H9 (cell line): ENCODE results near the gene TMCC2. TPM values are rescaled to one million over a fixed set of nuclear protein-coding genes. Genes with fewer than 3 reads are reported as not detected.

ENCODE experiments used
- DNase-seq: peaks from one replicate; pipeline ENCODE4 v3.0.0-alpha.2; 2017
- H2AFZ ChIP-seq: one replicate; pipeline ENCODE4 v1.6.1; 2013; ENCODE audit warnings: mild to moderate bottlenecking, low read length, control low read depth, moderate library complexity
- H2AK5ac ChIP-seq: 2 replicates; pipeline ENCODE4 v1.6.1; 2013; ENCODE audit warnings: low read length, control low read depth, mixed read lengths; ENCODE audit not compliant: insufficient read length
- H2BK120ac ChIP-seq: one replicate; pipeline ENCODE4 v1.6.1; 2013; ENCODE audit warnings: low read depth, mild to moderate bottlenecking, low read length, control low read depth, inconsistent platforms; ENCODE audit not compliant: poor library complexity, severe bottlenecking
- H2BK12ac ChIP-seq: 2 replicates; pipeline ENCODE4 v1.6.1; 2013; ENCODE audit warnings: low read length, control low read depth, mixed read lengths, low read depth; ENCODE audit not compliant: insufficient read length
- H2BK15ac ChIP-seq: 2 replicates; pipeline ENCODE4 v1.6.1; 2013; ENCODE audit warnings: low read depth, low read length, control low read depth
- H2BK20ac ChIP-seq: one replicate; pipeline ENCODE4 v1.6.1; 2013; ENCODE audit warnings: low read depth, mild to moderate bottlenecking, low read length, control low read depth, inconsistent platforms; ENCODE audit not compliant: poor library complexity, severe bottlenecking
- H2BK5ac ChIP-seq: 2 replicates; pipeline ENCODE4 v1.6.1; 2013; ENCODE audit warnings: low read length, control low read depth, mixed read lengths; ENCODE audit not compliant: insufficient read length
- H3K14ac ChIP-seq: 2 replicates; pipeline ENCODE4 v1.6.1; 2013; ENCODE audit warnings: low read length, control low read depth; ENCODE audit not compliant: insufficient read depth
- H3K18ac ChIP-seq: 2 replicates; pipeline ENCODE4 v1.6.1; 2013; ENCODE audit warnings: low read depth, mild to moderate bottlenecking, mixed read lengths, low read length, control low read depth; ENCODE audit not compliant: insufficient read length
- H3K23ac ChIP-seq: 2 replicates; pipeline ENCODE4 v1.6.1; 2013; ENCODE audit warnings: low read length, control low read depth, mixed read lengths, low read depth; ENCODE audit not compliant: insufficient read length
- H3K23me2 ChIP-seq: 2 replicates; pipeline ENCODE4 v1.6.1; 2013; ENCODE audit warnings: low read depth, mild to moderate bottlenecking, mixed read lengths, low read length, control low read depth; ENCODE audit not compliant: insufficient read length, poor library complexity, severe bottlenecking
- H3K27ac ChIP-seq: 2 replicates; pipeline ENCODE4 v1.5.1; 2013; ENCODE audit warnings: low read length, control low read depth, mixed read lengths, low read depth; ENCODE audit not compliant: insufficient read length
- H3K27me3 ChIP-seq: 2 replicates; pipeline ENCODE4 v1.6.1; 2013; ENCODE audit warnings: low read length, control low read depth, inconsistent platforms; ENCODE audit not compliant: insufficient read depth
- H3K4ac ChIP-seq: 2 replicates; pipeline ENCODE4 v1.6.1; 2013; ENCODE audit warnings: low read depth, mild to moderate bottlenecking, control low read depth, inconsistent platforms, low read length, moderate library complexity
- H3K4me1 ChIP-seq: 2 replicates; pipeline ENCODE4 v1.6.1; 2013; ENCODE audit warnings: low read length, control low read depth, inconsistent platforms; ENCODE audit not compliant: insufficient read depth
- H3K4me2 ChIP-seq: 2 replicates; pipeline ENCODE4 v1.6.1; 2013; ENCODE audit warnings: low read length, control low read depth, mixed read lengths; ENCODE audit not compliant: insufficient read length, insufficient read depth
- H3K56ac ChIP-seq: 2 replicates; pipeline ENCODE4 v1.6.1; 2013; ENCODE audit warnings: low read depth, mild to moderate bottlenecking, mixed read lengths, low read length, control low read depth; ENCODE audit not compliant: insufficient read length
- H3K79me1 ChIP-seq: 2 replicates; pipeline ENCODE4 v1.6.1; 2013; ENCODE audit warnings: low read depth, mild to moderate bottlenecking, moderate library complexity, low read length, control low read depth, inconsistent platforms; ENCODE audit not compliant: insufficient read depth, poor library complexity, severe bottlenecking
- H3K79me2 ChIP-seq: 2 replicates; pipeline ENCODE4 v1.6.1; 2013; ENCODE audit warnings: low read length, control low read depth, inconsistent platforms; ENCODE audit not compliant: insufficient read depth
- H3K9ac ChIP-seq: 2 replicates; pipeline ENCODE4 v1.6.1; 2013; ENCODE audit warnings: low read length, control low read depth, mixed read lengths; ENCODE audit not compliant: insufficient read length; ENCODE audit errors: extremely low read depth
- H3K9me3 ChIP-seq: one replicate; pipeline ENCODE4 v1.6.1; 2013; ENCODE audit warnings: low read depth, low read length, inconsistent platforms; ENCODE audit not compliant: control insufficient read depth
- H3T11ph ChIP-seq: one replicate; pipeline ENCODE4 v1.6.1; 2013; ENCODE audit warnings: mild to moderate bottlenecking, low read length, control low read depth, inconsistent platforms
- H4K20me1 ChIP-seq: one replicate; pipeline ENCODE4 v1.6.1; 2013; ENCODE audit not compliant: control insufficient read depth, insufficient read length, insufficient read depth
- H4K5ac ChIP-seq: 2 replicates; pipeline ENCODE4 v1.6.1; 2013; ENCODE audit warnings: low read depth, mild to moderate bottlenecking, mixed read lengths, low read length, control low read depth; ENCODE audit not compliant: insufficient read length
- H4K8ac ChIP-seq: replicated peaks from 2 replicates; pipeline ENCODE4 v1.6.1; 2013; ENCODE audit warnings: low read length, control low read depth, mixed read lengths, low read depth; ENCODE audit not compliant: insufficient read length
- H4K91ac ChIP-seq: 2 replicates; pipeline ENCODE4 v1.6.1; 2013; ENCODE audit warnings: low read depth, mild to moderate bottlenecking, moderate library complexity, mixed read lengths, low read length, control low read depth; ENCODE audit not compliant: insufficient read length
- H3K27ac Mint-ChIP-seq, 3 experiments: 2 replicates in 2 of 3; 3 replicates in 1 of 3; pipeline ENCODE4 v1.8.0; 2020 to 2021; ENCODE audit warnings: mixed read lengths in 3 of 3, mild to moderate bottlenecking in 1 of 3, moderate library complexity in 1 of 3
- H3K27me3 Mint-ChIP-seq: 2 replicates; pipeline ENCODE4 v1.8.0; 2021; ENCODE audit warnings: low read depth, mild to moderate bottlenecking, moderate library complexity, mixed read lengths
- H3K36me3 Mint-ChIP-seq, 3 experiments: 2 replicates in 2 of 3; 3 replicates in 1 of 3; pipeline ENCODE4 v1.8.0; 2020 to 2021; ENCODE audit warnings: low read depth in 3 of 3, mixed read lengths in 3 of 3; ENCODE audit not compliant: insufficient read depth in 1 of 3
- H3K4me1 Mint-ChIP-seq, 2 experiments: 2 replicates each; pipeline ENCODE4 v1.8.0; 2020; ENCODE audit warnings: mixed read lengths in 2 of 2
- H3K4me3 Mint-ChIP-seq, 2 experiments: 2 replicates in 1 of 2; 3 replicates in 1 of 2; pipeline ENCODE4 v1.8.0; 2020 to 2021; ENCODE audit warnings: mild to moderate bottlenecking in 2 of 2, mixed read lengths in 2 of 2, moderate library complexity in 1 of 2
- H3K9me3 Mint-ChIP-seq, 2 experiments: 2 replicates in 1 of 2; 3 replicates in 1 of 2; pipeline ENCODE4 v1.8.0; 2020; ENCODE audit warnings: mild to moderate bottlenecking in 2 of 2, mixed read lengths in 2 of 2, moderate library complexity in 1 of 2
- CTCF ChIP-seq: fragments of 200-600 bp; sonication (generic); conservative IDR thresholded peaks from 3 replicates; pipeline ENCODE4 v1.8.0; 2021; ENCODE audit warnings: antibody characterized with exemption, mild to moderate bottlenecking
- WGBS: extraction: QIAGEN DNeasy Blood & Tissue Kit; methylation state at CpG from one replicate; pipeline ENCODE4 v1.1.7; 2013; ENCODE audit warnings: missing lambda C conversion rate, low lambda C conversion rate, mixed read lengths; ENCODE audit not compliant: insufficient read length; ENCODE audit errors: extremely low coverage; 5-methylcytosine and 5-hydroxymethylcytosine counted together
- total RNA-seq: library from RNA; stranded (reverse); gene quantifications from 2 replicates; pipeline ENCODE4 v1.2.1, GENCODE V29; 2021

The TMCC2 gene
- total RNA-seq, 1 experiment from 2014 or later, result 11.7 TPM

- H3K23ac ChIP-seq, result no peak overlapping the region
- H3K4me1 Mint-ChIP-seq, result peaks cover 54 to 61% of the 10 kb centered on the region in 2 experiments
- H3K27ac Mint-ChIP-seq, result peak overlapping the region; percentile 47 to 89 (median 55); a peak in 5 of 7 replicates
- no peak overlapping the region for H4K5ac ChIP-seq
- no peak overlapping the region for H4K91ac ChIP-seq
- no peak overlapping the region for H3K9ac ChIP-seq
- no peak overlapping the region for H3K56ac ChIP-seq
- no peak overlapping the region for H2BK120ac ChIP-seq
- H2BK12ac ChIP-seq, result no peak overlapping the region
- H3K27me3 ChIP-seq, result no peaks in the 10 kb centered on the region
- peak overlapping the region; percentile 32 for H3K18ac ChIP-seq
- no peaks in the 10 kb centered on the region; a peak in 2 of 7 replicates for H3K36me3 Mint-ChIP-seq
- no peak overlapping the region for H2AFZ ChIP-seq
- no peaks in the 10 kb centered on the region for H3K23me2 ChIP-seq
- no peak overlapping the region for H2BK15ac ChIP-seq
- no peak overlapping the region; a peak in 1 of 5 replicates for H3K4me3 Mint-ChIP-seq
- H3K9me3 ChIP-seq, result no peaks in the 10 kb centered on the region
- peaks cover 2% of the 10 kb centered on the region for H4K20me1 ChIP-seq
- H3K27me3 Mint-ChIP-seq, result no peaks in the 10 kb centered on the region; the same call in 1 of the 2 replicates
- DNase-seq, result no peak
- no peak overlapping the region for H3K27ac ChIP-seq
- no peak overlapping the region for H3K4me2 ChIP-seq
- peaks cover 6% of the 10 kb centered on the region; the same call in 1 of the 2 replicates for H3K4me1 ChIP-seq
- H3K79me1 ChIP-seq, result no peaks in the 10 kb centered on the region
- H2BK20ac ChIP-seq, result no peak overlapping the region
- H3T11ph ChIP-seq, result no peak overlapping the region
- no peak overlapping the region for H2AK5ac ChIP-seq
- H3K14ac ChIP-seq, result no peak overlapping the region
- WGBS, result no CpG with 5 or more reads among the region's 12 CpGs
- H3K4ac ChIP-seq, result no peak overlapping the region
- H3K79me2 ChIP-seq, result no peaks in the 10 kb centered on the region
- H2BK5ac ChIP-seq, result no peak overlapping the region
- no peak for TF ChIP-seq CTCF
- H3K9me3 Mint-ChIP-seq, result peaks cover 0 to 2% of the 10 kb centered on the region in 2 experiments; a peak in 2 of 5 replicates
- H4K8ac ChIP-seq, result no peak overlapping the region
Observed at GRCh38 chr1:205285381-205286101, 57.8 kb downstream of the TMCC2 start.
